Fibroblast of the aortic adventitia (primary cell): ENCODE data around the gene FAM47E. TPM values are rescaled to one million over a fixed set of nuclear protein-coding genes. Genes with fewer than 3 reads are reported as not detected.

Experiments used
- DNase-seq: peaks from one replicate; pipeline ENCODE4 v3.0.0-alpha.2; 2010; ENCODE audit warnings: low read depth
- H3K4me3 ChIP-seq: 2 replicates; pipeline ENCODE4 v1.5.1; 2011; ENCODE audit warnings: low read depth, mild to moderate bottlenecking, control low read depth, low read length, moderate library complexity
- total RNA-seq: library from RNA; depleted of rRNA; stranded (reverse); fragments of >200 nt; gene quantifications from 2 replicates; pipeline ENCODE4 v1.2.3, GENCODE V29; 2012; ENCODE audit warnings: low replicate concordance
- TF ChIP-seq, protein P1 (sequence below): IDR thresholded peaks from 2 replicates; pipeline ENCODE4 v1.5.1; 2011; ENCODE audit warnings: mild to moderate bottlenecking, low read length, control low read depth, inconsistent platforms; ENCODE audit not compliant: insufficient read depth

The FAM47E gene
- 0.18 TPM in 1 of 2 replicates, not detected in the other for total RNA-seq

GRCh38 chr4:76251441-76252270 is at the start of gene FAM47E:
FAM47E (plus strand) TSS chr4:76251721; CDS start chr4:76251747, 26 bp downstream.
- no peak for DNase-seq
- TF ChIP-seq, protein P1, sequence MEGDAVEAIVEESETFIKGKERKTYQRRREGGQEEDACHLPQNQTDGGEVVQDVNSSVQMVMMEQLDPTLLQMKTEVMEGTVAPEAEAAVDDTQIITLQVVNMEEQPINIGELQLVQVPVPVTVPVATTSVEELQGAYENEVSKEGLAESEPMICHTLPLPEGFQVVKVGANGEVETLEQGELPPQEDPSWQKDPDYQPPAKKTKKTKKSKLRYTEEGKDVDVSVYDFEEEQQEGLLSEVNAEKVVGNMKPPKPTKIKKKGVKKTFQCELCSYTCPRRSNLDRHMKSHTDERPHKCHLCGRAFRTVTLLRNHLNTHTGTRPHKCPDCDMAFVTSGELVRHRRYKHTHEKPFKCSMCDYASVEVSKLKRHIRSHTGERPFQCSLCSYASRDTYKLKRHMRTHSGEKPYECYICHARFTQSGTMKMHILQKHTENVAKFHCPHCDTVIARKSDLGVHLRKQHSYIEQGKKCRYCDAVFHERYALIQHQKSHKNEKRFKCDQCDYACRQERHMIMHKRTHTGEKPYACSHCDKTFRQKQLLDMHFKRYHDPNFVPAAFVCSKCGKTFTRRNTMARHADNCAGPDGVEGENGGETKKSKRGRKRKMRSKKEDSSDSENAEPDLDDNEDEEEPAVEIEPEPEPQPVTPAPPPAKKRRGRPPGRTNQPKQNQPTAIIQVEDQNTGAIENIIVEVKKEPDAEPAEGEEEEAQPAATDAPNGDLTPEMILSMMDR = peak; percentile 19
- peak within 1 kb of the TSS; percentile 63 for H3K4me3 ChIP-seq

DNA sequence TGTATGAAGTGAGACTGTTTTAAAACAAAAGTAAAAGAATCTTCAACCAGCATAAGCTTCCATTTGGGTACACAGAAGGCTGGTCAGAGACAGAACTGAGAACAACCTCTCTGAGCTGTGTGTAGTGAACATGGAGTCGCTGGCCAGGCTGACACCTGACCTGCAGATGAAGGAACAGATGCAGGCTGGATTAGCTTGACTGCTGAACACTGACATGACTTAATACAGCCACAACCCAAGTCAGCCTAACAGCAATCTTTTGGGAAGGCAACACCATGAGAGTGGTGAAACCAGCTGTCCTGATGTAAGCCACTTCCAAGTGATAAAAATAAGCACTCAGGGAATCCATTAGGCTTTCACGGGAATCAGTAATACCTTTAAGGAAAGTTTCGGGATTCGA is 48.0 kb upstream of the FAM47E start:
- H3K4me3 ChIP-seq = no peak overlapping the region
- TF ChIP-seq, protein P1 = no peak
- no peak for DNase-seq

- no peak for DNase-seq
- TF ChIP-seq, protein P1 = no peak
- no peak overlapping the region for H3K4me3 ChIP-seq
Observed at GRCh38 chr4:76204936-76205335, 46.6 kb upstream of the FAM47E start.

GRCh38 chr4:76205476-76205875 is 46.0 kb upstream of the FAM47E start:
- H3K4me3 ChIP-seq = no peak overlapping the region
- DNase-seq = no peak
- TF ChIP-seq, protein P1 = no peak

GRCh38 chr4:76206222-76206942 is 45.1 kb upstream of the FAM47E start:
- TF ChIP-seq, protein P1 = no peak
- peak; percentile 66 for DNase-seq
- no peak overlapping the region for H3K4me3 ChIP-seq

- no peak for DNase-seq
- H3K4me3 ChIP-seq = no peak overlapping the region
- TF ChIP-seq, protein P1 = no peak
Observed at GRCh38 chr4:76207549-76207948, 44.0 kb upstream of the FAM47E start.
